ENCODE data around the gene TWSG1.
"Not testable (repeated sequence)": the region's sequence is repeated elsewhere in the genome, so short reads cannot be mapped to it uniquely, and the experiment has no call there.

The TWSG1 gene

DNA sequence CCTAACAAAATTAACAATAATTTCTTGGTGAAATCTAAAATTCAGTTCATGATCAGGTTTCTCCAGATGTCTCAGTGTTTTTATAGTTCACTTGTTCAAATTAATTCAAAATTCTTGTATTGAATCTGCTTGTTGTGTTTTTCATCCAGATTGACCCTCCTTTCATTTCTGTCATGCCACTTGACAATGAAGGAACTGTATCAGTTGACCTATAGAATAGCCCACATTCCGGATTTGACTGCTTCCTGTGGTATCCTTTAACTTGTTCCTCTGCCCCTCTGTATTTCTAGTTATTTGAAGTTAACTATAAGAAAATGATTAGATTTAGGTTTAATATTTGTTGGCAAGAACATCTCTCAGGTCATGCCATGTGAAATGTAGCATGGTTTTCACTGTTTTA, 53.3 kb downstream of the TWSG1 start:
- no peak for DNase-seq (ENCODE audit: low read depth in 2 of 2)

DNA sequence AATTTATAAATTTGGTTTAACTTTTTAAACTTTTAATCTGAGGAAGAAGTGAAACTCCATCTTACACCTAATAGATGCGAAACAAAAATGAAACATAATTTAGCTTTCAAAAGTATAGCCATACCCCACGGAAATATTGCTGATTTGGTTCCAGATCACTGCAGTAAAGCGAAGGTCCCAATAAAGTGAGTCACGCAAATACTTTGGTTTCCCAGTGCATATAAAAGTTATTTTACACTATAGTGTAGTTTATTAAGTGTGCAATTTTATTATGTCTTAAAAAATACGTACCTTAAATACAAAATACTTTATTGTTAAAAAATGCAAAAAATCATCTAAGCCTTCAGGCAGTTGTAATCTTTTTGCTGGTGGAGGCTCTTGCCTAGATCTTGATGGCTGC, 55.1 kb downstream of the TWSG1 start:
- DNase-seq (ENCODE audit: low read depth in 2 of 2) = no peak

DNA sequence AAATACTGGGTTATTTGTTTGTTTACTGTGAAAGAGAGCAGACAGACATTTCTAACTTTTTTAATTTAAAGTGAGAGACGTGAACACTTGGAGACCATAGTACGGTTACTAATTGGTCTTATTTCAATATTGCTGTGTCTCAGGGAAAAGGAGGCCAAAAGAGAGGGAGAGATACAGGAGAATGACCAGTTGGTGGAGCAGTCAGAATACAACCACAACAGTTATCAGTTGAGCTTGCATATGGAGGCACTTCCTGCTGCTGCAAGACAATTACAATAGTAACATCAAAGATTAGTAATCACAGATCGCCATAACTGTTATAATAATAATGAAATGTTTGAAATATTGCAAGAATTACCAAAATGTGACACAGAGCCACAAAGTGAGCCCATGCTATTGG, 58.2 kb downstream of the TWSG1 start:
- no peak for DNase-seq (ENCODE audit: low read depth in 2 of 2)

- DNase-seq (ENCODE audit: low read depth in 2 of 2) = no peak
These were observed 59.5 kb downstream of the TWSG1 start for GRCh38 chr18:9394046-9394445.

DNA sequence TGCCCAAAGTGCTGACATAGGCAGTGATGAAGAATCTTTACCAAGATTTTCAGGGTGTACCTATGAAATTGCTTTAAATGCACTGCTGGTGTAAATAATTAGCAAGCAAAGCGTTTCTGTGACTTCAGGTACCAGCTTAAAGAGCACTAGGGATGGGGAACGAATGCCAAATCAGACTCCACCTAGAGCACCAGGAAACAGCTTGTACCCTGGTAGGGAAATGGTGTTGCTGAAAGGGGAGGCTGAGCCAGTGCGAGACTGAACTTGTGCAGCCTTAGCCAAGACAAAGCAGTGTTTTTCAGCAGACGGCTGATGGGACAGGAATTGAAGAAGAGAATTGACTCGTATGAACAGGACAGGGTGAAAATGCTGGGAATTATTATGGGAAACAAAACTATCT, 65.6 kb downstream of the TWSG1 start:
- DNase-seq (ENCODE audit: low read depth in 2 of 2) = no peak

- no peak for DNase-seq (ENCODE audit: low read depth in 2 of 2)
These were observed 66.6 kb downstream of the TWSG1 start for GRCh38 chr18:9401176-9401575.

DNA sequence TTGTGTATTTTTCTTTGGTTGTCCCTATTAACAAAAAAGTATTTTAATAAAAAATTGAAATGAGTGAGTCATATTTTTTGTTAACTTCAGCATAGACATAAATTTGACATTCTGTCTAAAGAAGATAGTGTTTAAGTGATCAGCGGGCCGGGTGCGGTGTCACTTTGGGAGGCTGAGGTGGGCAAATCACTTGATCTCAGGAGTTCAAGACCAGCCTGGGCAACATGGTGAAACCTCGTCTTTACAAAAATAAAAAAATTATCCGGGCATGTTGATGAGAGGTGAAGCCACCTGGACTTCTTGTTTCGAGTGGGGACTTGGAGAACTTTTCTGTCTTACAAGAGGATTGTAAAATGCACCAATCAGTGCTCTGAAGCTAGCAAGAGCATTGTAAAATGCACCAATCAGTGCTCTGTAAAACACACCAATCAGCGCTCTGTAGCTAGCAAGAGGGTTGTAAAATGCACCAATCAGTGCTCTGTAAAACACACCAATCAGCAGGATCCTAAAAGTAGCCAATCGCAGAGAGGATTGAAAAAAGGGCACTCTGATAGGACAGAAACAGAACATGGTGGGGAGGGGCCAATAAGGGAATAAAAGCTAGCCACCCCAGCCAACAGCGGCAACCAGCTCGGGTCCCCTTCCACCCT, 67.9 kb downstream of the TWSG1 start:
- not testable (repeated sequence) for DNase-seq (ENCODE audit: low read depth in 2 of 2)

GRCh38 chr18:9403795-9404564, 69.4 kb downstream of the TWSG1 start:
- DNase-seq (ENCODE audit: low read depth in 2 of 2) = no peak

DNA sequence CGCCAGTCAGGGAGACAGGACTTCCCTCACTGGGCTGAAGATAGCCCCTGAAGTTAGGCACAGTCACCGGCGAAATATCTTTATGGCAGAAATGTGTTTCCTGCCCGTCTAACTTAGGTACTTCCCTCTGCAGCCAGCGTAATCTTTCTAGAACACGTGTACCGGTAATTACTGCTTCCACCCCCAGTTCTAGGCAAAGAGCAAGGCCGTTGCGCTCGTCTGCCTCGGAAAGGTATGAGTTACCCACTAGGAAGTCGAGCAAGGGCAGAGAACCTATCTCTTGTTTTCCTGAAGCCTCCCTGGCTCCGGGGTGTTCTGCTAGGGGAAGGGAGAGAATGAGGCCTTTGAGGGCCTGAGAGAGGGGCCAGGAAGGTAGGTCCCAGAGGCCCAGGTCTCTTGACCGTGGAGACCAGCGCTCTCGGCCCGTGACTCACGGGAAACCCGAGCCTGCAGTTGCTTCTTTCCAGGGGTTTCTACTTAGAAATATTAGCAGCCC, 70.0 kb downstream of the TWSG1 start:
- no peak for DNase-seq (ENCODE audit: low read depth in 2 of 2)

GRCh38 chr18:9405130-9405529, 70.6 kb downstream of the TWSG1 start:
- DNase-seq (ENCODE audit: low read depth in 2 of 2) = no peak

DNA sequence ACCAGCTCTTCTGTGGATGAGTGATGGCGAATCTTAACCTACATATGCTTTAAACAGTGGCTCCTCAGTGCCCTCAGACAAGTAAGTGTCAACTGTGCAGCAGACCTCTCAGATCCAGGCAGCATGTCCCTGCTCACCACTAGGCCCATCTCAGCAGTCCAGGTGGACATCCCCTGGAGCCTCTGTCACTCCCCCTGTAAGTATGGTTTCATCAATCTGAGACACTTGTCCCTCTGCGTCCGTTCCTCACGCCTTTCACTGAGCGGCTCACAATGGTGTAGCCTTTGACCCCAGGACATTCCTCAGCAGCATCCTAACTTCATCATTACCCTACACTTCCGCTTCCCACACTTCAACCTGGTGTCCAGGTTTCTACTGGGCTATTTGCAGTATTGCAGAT, 71.4 kb downstream of the TWSG1 start:
- DNase-seq (ENCODE audit: low read depth in 2 of 2) = no peak

DNA sequence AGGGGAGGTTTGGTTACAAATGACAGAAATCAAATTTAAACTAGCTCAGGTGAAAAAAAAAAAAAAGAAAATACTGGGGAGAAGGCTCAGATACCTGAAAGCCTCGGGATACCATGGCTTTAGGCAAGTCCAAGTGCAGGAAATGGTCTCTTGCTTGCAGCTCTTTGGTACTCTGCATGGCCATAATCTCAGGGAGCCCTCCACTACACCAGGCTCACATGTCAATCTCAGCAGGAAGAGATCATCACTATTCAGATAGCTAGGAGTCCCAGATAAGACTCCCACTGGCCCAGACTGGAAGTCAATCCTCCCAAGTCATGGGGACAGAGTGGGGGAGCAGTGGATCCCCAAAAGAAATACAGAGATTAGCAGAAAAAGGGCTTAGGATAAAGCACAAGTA, 75.9 kb downstream of the TWSG1 start:
- no peak for DNase-seq (ENCODE audit: low read depth in 2 of 2)

DNA sequence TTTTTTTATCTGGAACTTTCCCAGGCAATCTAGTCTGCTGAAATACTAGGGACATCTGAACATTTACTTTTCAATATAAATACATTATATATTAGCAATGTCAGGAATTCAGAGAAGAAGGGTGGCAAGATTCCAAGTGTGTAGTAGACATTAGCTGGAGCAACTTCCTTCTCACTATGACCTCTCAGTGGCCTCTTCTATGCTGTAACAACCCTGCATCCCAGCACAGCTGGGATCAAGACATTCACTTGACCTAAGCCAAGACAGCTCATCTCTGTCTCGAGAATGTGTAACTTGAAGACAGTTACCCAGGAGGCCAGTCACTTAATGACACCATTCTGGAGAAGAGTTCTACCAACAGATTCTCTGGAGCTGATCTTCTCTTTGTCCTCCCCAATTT, 79.0 kb downstream of the TWSG1 start:
- no peak for DNase-seq (ENCODE audit: low read depth in 2 of 2)

- DNase-seq (ENCODE audit: low read depth in 2 of 2) = no peak
These were observed 82.0 kb downstream of the TWSG1 start for GRCh38 chr18:9416563-9417072.

DNA sequence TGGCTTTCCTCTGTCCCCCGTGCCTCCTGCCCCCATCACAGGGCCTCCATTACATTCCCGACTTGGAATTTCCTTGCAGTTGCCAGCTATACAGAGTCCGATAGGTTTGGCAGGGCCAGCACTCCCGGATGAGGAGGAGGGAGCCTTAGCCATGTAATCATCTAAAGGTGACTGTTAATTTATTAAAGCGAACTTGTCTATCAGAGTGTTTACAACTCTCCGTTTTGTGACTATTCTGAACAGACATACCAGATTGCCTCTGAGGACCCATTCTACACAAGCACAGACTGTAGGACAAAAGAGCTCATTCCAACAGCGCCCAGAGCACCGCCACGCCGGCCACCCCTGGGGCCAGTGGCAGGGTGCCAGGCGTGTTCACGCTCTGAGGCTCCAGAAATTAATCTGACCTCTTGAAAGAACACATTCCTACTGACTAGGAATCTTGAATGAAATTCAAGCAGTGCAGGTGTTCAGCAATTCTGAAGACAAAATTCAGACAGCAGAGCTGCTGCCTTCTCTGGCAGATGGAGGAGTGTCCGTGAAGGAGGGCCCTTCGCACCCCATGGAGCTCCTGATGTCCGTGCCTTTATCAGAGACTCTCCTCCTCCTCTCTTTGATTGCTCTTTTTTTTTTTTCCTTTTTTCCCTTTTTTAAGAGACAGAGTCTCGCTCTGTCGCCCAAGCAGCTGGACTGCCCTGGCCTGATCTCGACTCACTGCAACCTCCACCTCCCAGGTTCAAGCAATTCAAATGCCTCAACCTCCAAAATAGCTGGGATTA, 82.7 kb downstream of the TWSG1 start:
- DNase-seq (ENCODE audit: low read depth in 2 of 2) = no peak

DNA sequence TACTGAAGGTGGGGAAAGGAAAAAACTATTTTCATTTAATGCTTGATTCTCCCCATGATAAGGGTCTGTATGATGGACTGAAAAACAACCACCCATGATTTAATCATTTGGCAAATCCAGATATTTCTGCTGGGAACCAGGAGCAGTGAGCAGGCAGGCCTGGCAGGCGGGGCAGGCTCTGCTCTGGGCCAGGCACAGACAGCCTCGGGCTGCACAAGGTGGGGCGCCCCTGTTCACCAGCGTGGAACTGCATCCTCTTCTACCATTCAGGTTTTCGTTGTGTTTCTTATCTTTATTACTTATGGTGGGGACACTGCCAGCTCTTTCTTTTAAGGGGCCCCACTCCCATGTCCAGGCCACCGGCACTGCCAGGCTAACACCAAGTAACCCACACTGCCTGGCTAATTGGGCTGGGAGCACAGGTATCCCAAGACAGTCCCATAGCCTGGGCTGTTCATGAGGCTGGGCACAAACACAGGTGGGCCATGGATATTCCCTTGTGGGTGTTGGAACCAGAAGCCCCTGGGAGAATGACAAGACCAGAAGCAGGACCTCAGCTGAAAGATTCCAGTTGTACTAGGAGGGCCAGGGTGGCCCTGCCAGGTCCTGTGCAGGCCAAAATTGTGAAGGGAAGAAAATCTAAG, 83.6 kb downstream of the TWSG1 start:
- no peak for DNase-seq (ENCODE audit: low read depth in 2 of 2)

- DNase-seq (ENCODE audit: low read depth in 2 of 2) = no peak
These were observed 85.5 kb downstream of the TWSG1 start for GRCh38 chr18:9419956-9420631.

DNA sequence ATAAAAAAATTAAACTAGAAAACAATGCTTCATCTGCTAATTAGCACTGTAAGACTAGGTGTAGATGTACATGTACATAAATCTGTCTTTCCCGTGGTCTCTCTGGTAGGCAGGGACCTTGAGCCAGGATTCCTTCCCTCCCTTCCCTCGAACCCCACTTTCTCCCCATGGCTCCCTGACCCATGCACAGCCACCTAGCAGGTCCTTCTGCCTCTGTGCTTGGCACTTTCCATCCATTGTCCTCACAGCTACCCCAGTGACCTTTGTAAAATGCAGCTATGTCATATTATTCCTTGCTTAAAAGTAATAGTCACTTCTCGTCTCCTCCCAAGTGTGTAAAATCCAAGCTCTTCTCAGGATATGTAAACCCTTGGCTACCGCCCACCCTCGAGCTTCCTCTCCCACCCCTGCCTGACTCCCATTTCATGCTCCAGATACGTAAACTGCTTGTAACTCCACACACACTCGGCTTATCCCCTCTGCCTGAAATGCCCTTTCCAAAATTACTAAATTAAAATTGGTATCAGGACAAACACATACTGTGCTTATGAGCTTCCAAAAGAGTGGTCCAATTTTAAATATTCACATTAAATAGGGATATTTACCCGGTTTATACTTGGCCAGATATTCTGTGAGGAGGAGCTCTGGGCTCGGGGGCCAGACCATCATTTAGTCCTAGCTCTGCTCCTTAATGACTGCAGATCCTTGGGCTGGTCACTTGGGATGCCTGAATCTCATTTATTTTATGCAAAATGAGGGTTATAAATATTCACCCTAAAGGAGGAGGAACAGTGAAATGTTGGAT, 86.7 kb downstream of the TWSG1 start:
- DNase-seq (ENCODE audit: low read depth in 2 of 2) = no peak

DNA sequence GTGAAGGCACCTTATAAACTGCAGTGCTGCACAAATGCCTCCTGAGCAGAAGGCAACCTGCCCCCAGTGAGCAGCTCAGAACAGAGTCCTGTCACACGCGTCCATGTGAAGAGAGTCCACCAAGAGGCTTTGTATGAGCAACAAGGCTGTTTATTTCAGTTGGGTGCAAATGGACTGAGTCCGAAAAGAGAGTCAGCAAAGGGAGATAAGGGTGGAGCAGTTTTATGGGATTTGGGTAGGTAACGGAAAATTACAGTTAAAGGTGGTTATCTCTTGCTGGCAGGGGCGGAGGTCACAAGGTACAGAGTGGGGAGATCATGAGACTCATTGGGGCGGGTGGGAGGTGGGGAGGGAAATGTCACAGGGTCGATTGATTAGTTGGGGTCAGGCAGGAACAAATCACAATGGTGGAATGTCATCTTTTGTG, 87.3 kb downstream of the TWSG1 start:
- no peak for DNase-seq (ENCODE audit: low read depth in 2 of 2)

- DNase-seq (ENCODE audit: low read depth in 2 of 2) = no peak
These were observed 88.4 kb downstream of the TWSG1 start for GRCh38 chr18:9422816-9423519.
